ENCODE measurements around the gene FIG4.

DNA sequence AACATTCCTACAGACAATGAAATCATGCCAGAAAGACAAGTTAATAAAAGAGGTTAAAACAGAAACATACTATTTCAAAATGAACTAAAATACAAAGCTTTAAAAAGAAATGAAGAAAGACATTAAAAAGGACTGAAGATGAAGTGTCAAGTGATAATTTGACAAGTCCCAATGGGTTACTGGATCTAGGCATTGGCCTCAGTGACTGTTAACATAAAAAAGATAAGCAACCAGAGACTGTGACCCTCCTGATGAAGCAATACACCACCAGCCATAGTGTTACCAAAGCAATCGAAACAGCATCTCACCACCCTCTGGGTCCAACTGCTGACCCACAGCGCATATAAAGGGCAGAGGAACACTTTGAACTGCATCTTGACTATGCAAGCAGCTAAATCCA, 130.3 kb downstream of the FIG4 start:
- TF ChIP-seq POLR2A (IDR thresholded peaks at IDR 0.05) (no peak), CTCF (IDR thresholded peaks at IDR 0.05) (no peak)

Measured in Peyer's patch (tissue), 4 donors.